ENCODE results near the gene FAS.
"Not testable (repeated sequence)": the region's sequence is repeated elsewhere in the genome, so short reads cannot be mapped to it uniquely, and the experiment has no call there.

The FAS gene

GRCh38 chr10:88995156-88995876, 4.7 kb downstream of the FAS start:
- peak in 1 of 2 donors; percentile 70 for DNase-seq

- peak in 1 of 2 donors; percentile 57 for DNase-seq
Measured at GRCh38 chr10:88996927-88997326, 6.3 kb downstream of the FAS start.

GRCh38 chr10:88999625-89000024, 9.0 kb downstream of the FAS start:
- DNase-seq: peak in 1 of 2 donors; percentile 54

GRCh38 chr10:89001024-89001728, 10.6 kb downstream of the FAS start:
- DNase-seq: peak in 1 of 2 donors; percentile 56

- DNase-seq: no peak
Measured at GRCh38 chr10:89001729-89002072, 11.1 kb downstream of the FAS start.

GRCh38 chr10:89002226-89002978, 11.8 kb downstream of the FAS start:
- DNase-seq: no peak

- no peak for DNase-seq
Measured at GRCh38 chr10:89003344-89003743, 12.7 kb downstream of the FAS start.

GRCh38 chr10:89007129-89007893, 16.7 kb downstream of the FAS start:
- DNase-seq: no peak

- not testable (repeated sequence) for DNase-seq
Measured at GRCh38 chr10:89018700-89019346, 28.2 kb downstream of the FAS start.

- no peak for DNase-seq
Measured at GRCh38 chr10:89019569-89020327, 29.1 kb downstream of the FAS start.

- not testable (repeated sequence) for DNase-seq
Measured at GRCh38 chr10:89021526-89021925, 30.9 kb downstream of the FAS start.

GRCh38 chr10:89022734-89023133, 32.1 kb downstream of the FAS start:
- no peak for DNase-seq

- no peak for DNase-seq
Measured at GRCh38 chr10:89025453-89025852, 34.9 kb downstream of the FAS start.

- DNase-seq: no peak
Measured at GRCh38 chr10:89029181-89029580, 38.6 kb downstream of the FAS start.

- DNase-seq: peak; percentile 65 to 72
Measured at GRCh38 chr10:89029785-89030437, 39.3 kb downstream of the FAS start.

- DNase-seq: no peak
Measured at GRCh38 chr10:89030791-89031190, 40.2 kb downstream of the FAS start.

- peak in 1 of 2 donors; percentile 57 for DNase-seq
Measured at GRCh38 chr10:89032141-89032891, 41.7 kb downstream of the FAS start.

- no peak for DNase-seq
Measured at GRCh38 chr10:89035461-89035860, 44.9 kb downstream of the FAS start.

GRCh38 chr10:89037096-89037495, 46.5 kb downstream of the FAS start:
- DNase-seq: no peak

- no peak for DNase-seq
Measured at GRCh38 chr10:89042562-89042961, 52.0 kb downstream of the FAS start.

Data from CD4-positive, alpha-beta T cell treated with Interleukin-1 beta for 1 hour (primary cell).